ENCODE measurements around the gene EDIL3.

- no peak for TF ChIP-seq CTCF (conservative IDR thresholded peaks at IDR 0.05; ENCODE audit: low read length)
- no peak for TF ChIP-seq EZH2phosphoT487 (IDR thresholded peaks at IDR 0.05; ENCODE audit: borderline replicate concordance, low read depth, low read length)
These were observed 266.1 kb downstream of the EDIL3 start for GRCh38 chr5:84118551-84118950.
